SJCRH30 (cell line): Measurements from ENCODE around the gene TMC6. TPM values are rescaled to one million over a fixed set of nuclear protein-coding genes. Genes with fewer than 3 reads are reported as not detected.

Experiments
- DNase-seq, 2 experiments: peaks; one replicate each; pipeline ENCODE4 v3.0.0-alpha.2; 2015 to 2020
- H3K27ac ChIP-seq: fragments of 250-450 bp; sonication (Bioruptor Pico); 2 replicates; pipeline ENCODE4 v1.5.1; 2020; ENCODE audit warnings: mild to moderate bottlenecking, moderate library complexity
- H3K27me3 ChIP-seq: fragments of 250-450 bp; sonication (Bioruptor Pico); 2 replicates; pipeline ENCODE4 v1.5.1; 2020; ENCODE audit warnings: mild to moderate bottlenecking, moderate library complexity
- H3K36me3 ChIP-seq: fragments of 250-450 bp; sonication (Bioruptor Pico); 2 replicates; pipeline ENCODE4 v1.5.1; 2020; ENCODE audit warnings: mild to moderate bottlenecking, moderate library complexity
- H3K4me1 ChIP-seq: fragments of 250-450 bp; sonication (Bioruptor Pico); 2 replicates; pipeline ENCODE4 v1.5.1; 2020; ENCODE audit warnings: mild to moderate bottlenecking, moderate library complexity
- H3K4me3 ChIP-seq: fragments of 250-450 bp; sonication (Bioruptor Pico); 2 replicates; pipeline ENCODE4 v1.5.1; 2020; ENCODE audit warnings: mild to moderate bottlenecking, moderate library complexity
- H3K9me3 ChIP-seq: fragments of 250-450 bp; sonication (Bioruptor Pico); replicated peaks from 2 replicates; pipeline ENCODE4 v1.5.1; 2020; ENCODE audit warnings: mild to moderate bottlenecking, moderate library complexity
- total RNA-seq: library from RNA; depleted of rRNA; stranded (reverse); fragments of >200 nt; shearing (Covaris generic); gene quantifications from 2 replicates; pipeline ENCODE4 v1.2.3, GENCODE V29; 2014

TMC6 gene
- total RNA-seq, 1 experiment from 2014 or later, result 23.2 TPM

DNA sequence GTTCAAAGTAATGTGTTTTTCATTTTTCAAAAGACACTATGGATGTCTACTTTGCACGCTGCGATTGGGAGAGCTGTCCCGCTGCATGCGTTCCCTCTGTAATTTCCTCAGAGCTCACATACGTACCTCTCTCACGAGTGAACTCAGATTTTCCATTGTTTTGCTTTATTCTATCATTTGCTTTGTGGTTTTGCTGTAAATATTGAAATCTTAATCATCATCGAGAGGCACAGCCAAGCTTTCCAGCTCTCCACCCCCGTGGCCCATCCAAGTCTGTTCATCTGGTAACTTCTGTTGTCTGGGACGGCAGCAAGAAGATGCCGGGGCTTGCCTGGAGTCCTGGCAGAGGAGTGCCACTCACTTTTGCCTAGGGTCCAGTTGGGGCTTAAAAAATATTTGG lies 21.1 kb downstream of the TMC6 start:
- no peak for DNase-seq

DNA sequence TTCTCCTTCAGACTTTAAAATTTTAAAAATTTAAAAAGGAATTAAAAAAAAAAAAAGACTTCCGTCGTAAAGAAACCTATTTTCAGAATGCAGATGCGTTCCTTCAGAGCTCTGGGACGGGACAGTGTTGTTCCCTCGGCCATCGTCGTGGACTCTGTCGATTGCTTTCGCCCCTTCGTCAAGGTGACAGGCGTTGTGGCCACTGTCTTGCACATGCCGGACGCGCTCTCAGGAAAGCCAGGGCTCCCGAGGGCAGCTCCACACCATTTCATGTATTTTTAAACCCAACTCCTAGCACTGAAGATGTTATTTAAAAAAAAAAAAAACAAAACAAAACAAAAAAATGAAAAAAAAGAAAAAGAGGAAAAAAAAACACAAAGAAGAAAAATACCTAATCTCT lies 22.3 kb downstream of the TMC6 start:
- DNase-seq, result no peak
- no peak overlapping the region for H3K4me3 ChIP-seq
- H3K9me3 ChIP-seq, result 0 out of 2 replicates have a peak, but pooled peaks cover 2% of the 10 kb centered on the region
- no peak overlapping the region for H3K27ac ChIP-seq
- H3K36me3 ChIP-seq, result peaks cover 11% of the 10 kb centered on the region
- H3K27me3 ChIP-seq, result no peaks in the 10 kb centered on the region
- 0 out of 2 replicates have a peak, but pooled peaks cover 2% of the 10 kb centered on the region for H3K4me1 ChIP-seq

More for the DNA sequence above, 21.1 kb downstream of the TMC6 start:
- H3K36me3 ChIP-seq, result peaks cover 9% of the 10 kb centered on the region
- no peaks in the 10 kb centered on the region for H3K9me3 ChIP-seq
- no peak overlapping the region for H3K4me3 ChIP-seq
- H3K4me1 ChIP-seq, result 0 out of 2 replicates have a peak, but pooled peaks cover 2% of the 10 kb centered on the region
- H3K27ac ChIP-seq, result no peak overlapping the region
- no peaks in the 10 kb centered on the region for H3K27me3 ChIP-seq

DNA sequence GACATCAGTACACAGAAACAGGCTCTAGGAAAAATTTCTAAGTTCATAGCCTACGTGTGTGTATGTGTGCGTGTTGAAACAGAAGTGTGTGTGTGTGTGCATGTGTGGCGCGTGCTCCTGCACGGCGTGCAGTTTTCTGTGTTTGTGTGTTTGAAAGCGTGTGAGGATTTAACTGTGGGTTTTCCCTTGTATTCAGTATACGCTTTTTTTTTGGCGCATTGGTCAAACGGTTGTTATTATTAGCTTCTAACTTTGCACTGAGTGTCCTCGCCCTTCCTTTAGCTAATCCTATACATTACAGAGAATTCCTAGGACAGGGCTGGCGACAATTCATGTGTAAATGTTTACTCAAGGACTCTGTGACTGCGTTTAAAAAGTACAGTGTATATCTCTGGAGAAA lies 23.0 kb downstream of the TMC6 start:
- no peak overlapping the region for H3K4me3 ChIP-seq
- H3K27me3 ChIP-seq, result no peaks in the 10 kb centered on the region
- H3K9me3 ChIP-seq, result 0 out of 2 replicates have a peak, but pooled peaks cover 5% of the 10 kb centered on the region
- peaks cover 16% of the 10 kb centered on the region for H3K36me3 ChIP-seq
- DNase-seq, result no peak
- H3K27ac ChIP-seq, result no peak overlapping the region
- 0 out of 2 replicates have a peak, but pooled peaks cover 2% of the 10 kb centered on the region for H3K4me1 ChIP-seq

DNA sequence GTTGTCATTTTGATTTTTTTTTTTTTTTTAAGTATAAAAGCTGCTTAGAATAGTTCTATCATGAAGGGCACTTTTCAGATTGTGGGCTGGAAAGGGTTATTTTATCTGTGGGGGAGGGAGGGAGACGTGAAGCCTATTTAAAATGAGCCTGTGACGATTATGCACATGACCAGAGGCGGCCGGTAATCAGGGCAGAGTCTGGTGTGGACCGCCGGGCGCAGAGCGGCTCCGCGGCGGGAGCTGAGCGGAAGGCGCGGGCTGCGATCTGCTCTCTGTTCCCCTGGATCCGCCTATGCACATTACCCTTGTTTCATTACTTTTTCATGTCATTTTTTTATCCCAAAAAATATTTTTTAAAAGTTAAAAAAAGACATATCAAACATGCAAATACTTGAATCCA lies 23.5 kb downstream of the TMC6 start:
- Histone ChIP-seq H3K4me1 (0 out of 2 replicates have a peak, but pooled peaks cover 2% of the 10 kb centered on the region), H3K27me3 (no peaks in the 10 kb centered on the region), H3K27ac (no peak overlapping the region), H3K36me3 (peaks cover 18% of the 10 kb centered on the region), H3K9me3 (0 out of 2 replicates have a peak, but pooled peaks cover 5% of the 10 kb centered on the region), H3K4me3 (no peak overlapping the region)
- no peak for DNase-seq

DNA sequence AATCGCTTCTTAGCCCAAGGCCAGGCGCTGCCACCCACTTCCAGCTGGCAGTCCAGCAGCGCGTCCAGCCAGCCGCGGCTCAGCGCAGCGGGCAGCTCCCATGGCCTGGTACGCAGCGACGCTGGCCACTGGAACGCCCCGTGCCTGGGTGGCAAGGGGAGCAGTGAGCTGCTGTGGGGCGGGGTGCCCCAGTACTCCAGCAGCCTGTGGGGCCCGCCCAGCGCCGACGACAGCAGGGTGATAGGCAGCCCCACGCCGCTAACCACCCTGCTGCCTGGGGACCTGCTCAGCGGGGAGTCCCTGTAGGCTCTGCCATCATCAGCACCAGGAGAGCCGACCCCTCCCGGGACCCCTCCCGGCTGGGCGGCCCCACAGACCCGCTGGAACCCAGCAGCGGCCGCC lies 24.0 kb downstream of the TMC6 start:
- Histone ChIP-seq H3K9me3 (0 out of 2 replicates have a peak, but pooled peaks cover 5% of the 10 kb centered on the region), H3K27ac (no peak overlapping the region), H3K36me3 (peaks cover 19% of the 10 kb centered on the region), H3K4me3 (no peak overlapping the region), H3K4me1 (0 out of 2 replicates have a peak, but pooled peaks cover 2% of the 10 kb centered on the region), H3K27me3 (no peaks in the 10 kb centered on the region)
- DNase-seq, result no peak

DNA sequence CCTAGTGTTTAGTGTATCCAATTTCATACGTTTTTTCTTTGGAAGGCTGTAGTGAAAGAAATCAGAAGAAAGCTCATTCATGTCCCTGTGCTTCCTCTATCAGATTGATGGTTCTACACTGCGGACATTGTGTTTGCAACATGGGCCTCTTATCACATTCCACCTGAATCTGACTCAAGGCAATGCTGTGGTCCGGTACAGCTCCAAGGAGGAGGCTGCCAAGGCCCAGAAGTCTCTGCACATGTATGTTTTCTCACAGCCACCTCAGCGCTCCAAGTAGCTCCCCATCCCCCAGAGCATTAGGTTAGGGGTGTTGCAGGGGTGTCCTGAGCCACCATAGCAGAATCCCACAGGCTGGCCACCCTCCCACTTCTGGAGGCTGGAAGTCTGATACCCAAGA lies 25.2 kb downstream of the TMC6 start:
- 0 out of 2 replicates have a peak, but pooled peaks cover 2% of the 10 kb centered on the region for H3K4me1 ChIP-seq
- no peaks in the 10 kb centered on the region for H3K27me3 ChIP-seq
- H3K36me3 ChIP-seq, result peaks cover 31% of the 10 kb centered on the region
- DNase-seq, result no peak
- no peak overlapping the region for H3K4me3 ChIP-seq
- H3K9me3 ChIP-seq, result 0 out of 2 replicates have a peak, but pooled peaks cover 5% of the 10 kb centered on the region
- H3K27ac ChIP-seq, result no peak overlapping the region

DNA sequence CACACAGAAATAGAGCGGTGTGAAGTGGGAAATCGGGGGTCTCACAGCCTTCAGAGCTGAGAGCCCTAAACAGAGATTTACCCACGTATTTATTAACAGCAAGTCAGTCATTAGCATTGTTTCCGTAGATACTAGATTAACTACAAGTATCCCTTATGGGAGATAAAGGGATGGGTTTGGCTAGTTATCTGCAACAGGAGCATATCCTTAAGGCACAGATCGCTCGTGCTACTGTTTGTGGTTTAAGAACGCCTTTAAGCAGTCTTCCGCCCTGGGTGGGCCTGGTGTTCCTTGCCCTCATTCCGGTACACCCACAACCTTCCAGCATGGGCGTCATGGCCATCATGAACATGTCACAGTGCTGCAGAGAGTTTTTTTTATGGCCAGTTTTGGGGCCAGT lies 27.0 kb downstream of the TMC6 start:
- peaks cover 38% of the 10 kb centered on the region for H3K36me3 ChIP-seq
- H3K27ac ChIP-seq, result no peak overlapping the region
- H3K9me3 ChIP-seq, result 0 out of 2 replicates have a peak, but pooled peaks cover 5% of the 10 kb centered on the region
- no peaks in the 10 kb centered on the region for H3K27me3 ChIP-seq
- H3K4me1 ChIP-seq, result 0 out of 2 replicates have a peak, but pooled peaks cover 2% of the 10 kb centered on the region
- DNase-seq, result no peak
- H3K4me3 ChIP-seq, result no peak overlapping the region

DNA sequence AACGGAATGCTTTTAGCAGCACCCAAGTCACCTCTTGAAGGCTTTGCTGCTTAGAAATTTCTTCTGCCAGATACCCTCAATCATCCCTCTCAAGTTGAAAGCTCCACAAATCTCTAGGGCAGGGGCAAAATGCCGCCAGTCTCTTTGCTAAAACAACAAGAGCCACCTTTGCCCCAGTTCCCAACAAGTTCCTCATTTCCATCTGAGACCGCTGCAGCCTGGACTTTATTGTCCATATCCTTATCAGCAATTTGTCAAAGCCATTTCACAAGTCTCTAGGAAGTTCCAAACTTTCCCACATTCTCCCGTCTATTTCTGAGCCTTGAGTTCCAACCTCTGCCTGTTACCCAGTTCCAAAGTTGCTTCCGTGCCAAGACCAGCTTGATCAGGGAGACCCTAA lies 27.4 kb downstream of the TMC6 start:
- Histone ChIP-seq H3K4me3 (no peak overlapping the region), H3K4me1 (0 out of 2 replicates have a peak, but pooled peaks cover 2% of the 10 kb centered on the region), H3K36me3 (peaks cover 40% of the 10 kb centered on the region), H3K27me3 (no peaks in the 10 kb centered on the region), H3K9me3 (0 out of 2 replicates have a peak, but pooled peaks cover 5% of the 10 kb centered on the region), H3K27ac (no peak overlapping the region)
- no peak for DNase-seq

DNA sequence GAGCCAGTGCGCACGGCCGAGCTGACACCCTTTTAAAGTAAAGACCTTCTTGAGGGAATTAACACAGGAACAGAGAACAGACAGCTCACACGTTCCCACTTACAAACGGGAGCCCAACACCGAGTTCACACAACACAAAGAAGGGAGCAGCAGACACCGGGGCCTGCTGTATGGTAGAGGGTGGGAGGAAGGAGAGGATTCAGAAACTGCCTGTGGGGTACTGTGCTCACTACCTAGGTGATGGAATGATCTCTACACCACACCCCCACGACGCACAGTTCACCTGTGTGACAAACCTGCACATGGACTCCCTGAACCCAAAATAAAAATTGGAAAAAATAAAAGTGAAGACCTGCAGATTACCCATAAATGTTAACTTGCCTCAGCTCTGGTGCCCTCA lies 32.5 kb downstream of the TMC6 start:
- peaks cover 63% of the 10 kb centered on the region for H3K36me3 ChIP-seq

DNA sequence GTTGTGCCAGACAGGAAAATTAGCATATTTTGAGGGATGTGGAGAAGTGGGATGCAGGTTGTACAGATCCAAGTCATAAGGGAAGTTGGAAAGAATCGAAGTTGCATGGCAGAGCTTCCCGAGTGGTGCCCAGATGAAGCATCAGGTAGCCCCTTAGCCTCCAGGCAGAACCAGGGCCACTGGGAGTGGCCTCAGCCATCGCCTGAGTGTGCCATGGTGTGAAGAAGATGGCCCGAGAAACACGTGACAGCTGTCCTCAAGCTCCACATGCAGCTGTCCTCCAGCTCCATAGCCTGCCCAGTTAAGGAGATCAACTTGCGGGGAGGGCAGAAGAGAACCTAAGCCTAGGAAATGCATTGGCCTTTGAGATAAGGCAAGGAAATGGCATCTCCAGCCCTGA lies 33.5 kb downstream of the TMC6 start:
- Histone ChIP-seq H3K4me1 (no peaks in the 10 kb centered on the region), H3K4me3 (no peak overlapping the region), H3K36me3 (peaks cover 60% of the 10 kb centered on the region), H3K27me3 (no peaks in the 10 kb centered on the region), H3K9me3 (no peaks in the 10 kb centered on the region), H3K27ac (no peak overlapping the region)
- peak in 1 of 2 experiments; percentile 40 for DNase-seq

More for the DNA sequence above, 32.5 kb downstream of the TMC6 start:
- Histone ChIP-seq H3K4me1 (no peaks in the 10 kb centered on the region), H3K27me3 (no peaks in the 10 kb centered on the region), H3K4me3 (no peak overlapping the region), H3K27ac (no peak overlapping the region), H3K9me3 (0 out of 2 replicates have a peak, but pooled peaks cover 2% of the 10 kb centered on the region)
- DNase-seq, result no peak

DNA sequence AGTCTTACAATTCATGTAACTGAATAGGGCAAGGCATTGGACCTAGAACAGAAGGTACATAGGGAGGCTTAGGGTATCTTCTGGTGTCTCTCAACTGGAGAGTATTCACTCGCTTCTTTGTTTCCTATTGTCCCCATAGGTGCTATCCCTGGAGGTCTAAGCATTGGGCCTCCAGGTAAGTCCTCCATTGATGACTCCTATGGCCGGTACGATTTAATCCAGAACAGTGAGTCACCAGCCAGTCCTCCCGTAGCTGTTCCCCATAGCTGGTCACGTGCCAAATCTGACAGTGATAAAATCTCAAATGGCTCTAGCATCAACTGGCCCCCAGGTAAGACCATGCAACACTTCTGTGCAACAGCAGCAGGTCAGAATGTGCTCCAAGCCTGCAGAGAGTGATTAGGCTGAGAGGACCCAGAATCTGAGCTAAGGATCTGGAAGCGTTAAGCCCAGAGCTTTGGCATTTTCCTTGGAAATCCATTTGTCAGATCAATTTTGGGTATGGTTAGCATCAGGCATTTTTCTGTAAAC lies 35.7 kb downstream of the TMC6 start:
- Histone ChIP-seq H3K9me3 (no peaks in the 10 kb centered on the region), H3K4me1 (no peaks in the 10 kb centered on the region), H3K27me3 (no peaks in the 10 kb centered on the region), H3K27ac (no peak overlapping the region), H3K4me3 (no peak overlapping the region), H3K36me3 (peaks cover 45% of the 10 kb centered on the region)
- no peak for DNase-seq

DNA sequence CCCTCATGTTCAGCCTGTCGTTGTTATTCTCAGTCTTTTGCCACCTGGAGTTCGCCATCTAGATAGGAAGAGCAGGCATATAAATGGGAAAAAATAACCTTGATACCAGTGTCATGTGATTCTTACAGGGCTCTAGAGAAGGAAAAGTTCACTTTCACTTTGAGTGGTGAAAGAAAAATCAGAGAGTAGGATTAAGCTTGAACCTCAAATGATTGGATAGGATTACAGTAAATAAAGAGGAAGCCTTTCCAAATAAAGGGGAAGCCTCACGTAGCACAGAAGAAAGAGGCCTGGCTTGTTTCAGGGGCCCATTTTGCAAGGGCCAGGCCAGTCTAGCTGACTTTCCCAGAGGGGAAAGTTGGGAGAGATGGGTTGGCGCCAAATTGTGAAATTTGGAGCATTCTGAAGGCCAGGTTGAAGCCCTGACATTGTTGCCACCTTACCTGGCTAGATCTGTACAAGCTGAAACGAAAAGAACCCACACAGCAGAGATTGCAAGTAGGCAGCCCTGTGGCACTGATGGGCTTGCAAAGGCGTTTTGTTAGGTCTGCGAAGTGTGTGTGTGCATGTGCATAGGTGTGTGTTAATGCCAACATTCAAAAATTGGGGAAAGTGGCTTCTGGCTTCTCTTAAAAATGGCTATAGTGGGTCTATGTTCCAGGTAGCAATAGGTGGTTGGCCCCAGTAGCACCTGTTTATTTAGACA lies 38.8 kb downstream of the TMC6 start:
- Histone ChIP-seq H3K27me3 (no peaks in the 10 kb centered on the region), H3K27ac (no peak overlapping the region), H3K36me3 (peaks cover 49% of the 10 kb centered on the region), H3K9me3 (no peaks in the 10 kb centered on the region), H3K4me3 (no peak overlapping the region), H3K4me1 (no peaks in the 10 kb centered on the region)
- no peak for DNase-seq

DNA sequence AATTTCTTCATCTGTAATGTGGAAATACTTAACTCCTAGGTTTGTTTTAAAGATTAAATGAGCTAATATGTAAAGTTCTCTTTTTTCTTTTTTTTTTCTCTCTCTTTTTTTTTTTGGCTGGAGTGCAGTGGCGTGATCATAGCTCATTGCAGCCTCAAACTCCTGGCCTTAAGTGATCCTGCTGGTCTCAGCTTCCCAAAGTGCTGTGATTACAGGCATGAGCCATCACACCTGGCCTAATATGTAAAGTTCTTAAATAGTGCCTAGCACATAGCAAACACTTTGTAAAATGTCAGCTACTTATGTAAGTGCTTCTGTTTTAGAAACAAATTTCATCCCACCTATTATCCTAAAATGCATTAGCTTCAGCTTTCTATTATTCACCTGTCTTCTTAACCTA lies 40.0 kb downstream of the TMC6 start:
- Histone ChIP-seq H3K9me3 (no peaks in the 10 kb centered on the region), H3K27ac (no peak overlapping the region), H3K27me3 (no peaks in the 10 kb centered on the region), H3K36me3 (peaks cover 39% of the 10 kb centered on the region), H3K4me1 (no peaks in the 10 kb centered on the region), H3K4me3 (no peak overlapping the region)
- no peak for DNase-seq

DNA sequence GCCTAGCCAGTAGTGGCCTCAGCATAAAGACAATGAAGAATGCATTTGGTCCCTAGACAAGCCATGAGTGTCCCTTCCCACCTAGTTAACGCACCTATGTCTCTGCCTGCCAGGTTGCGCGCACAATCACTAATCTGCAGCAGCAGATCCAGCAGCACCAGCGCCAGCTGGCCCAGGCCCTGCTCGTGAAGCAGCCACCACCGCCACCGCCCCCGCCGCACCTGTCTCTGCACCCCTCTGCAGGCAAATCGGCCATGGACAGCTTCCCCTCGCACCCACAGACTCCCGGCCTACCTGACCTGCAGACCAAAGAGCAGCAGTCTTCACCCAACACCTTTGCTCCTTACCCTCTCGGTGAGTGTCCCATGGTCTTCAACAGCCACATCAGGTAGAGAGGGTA lies 41.8 kb downstream of the TMC6 start:
- peaks cover 24% of the 10 kb centered on the region for H3K36me3 ChIP-seq
- H3K27ac ChIP-seq, result no peak overlapping the region

DNA sequence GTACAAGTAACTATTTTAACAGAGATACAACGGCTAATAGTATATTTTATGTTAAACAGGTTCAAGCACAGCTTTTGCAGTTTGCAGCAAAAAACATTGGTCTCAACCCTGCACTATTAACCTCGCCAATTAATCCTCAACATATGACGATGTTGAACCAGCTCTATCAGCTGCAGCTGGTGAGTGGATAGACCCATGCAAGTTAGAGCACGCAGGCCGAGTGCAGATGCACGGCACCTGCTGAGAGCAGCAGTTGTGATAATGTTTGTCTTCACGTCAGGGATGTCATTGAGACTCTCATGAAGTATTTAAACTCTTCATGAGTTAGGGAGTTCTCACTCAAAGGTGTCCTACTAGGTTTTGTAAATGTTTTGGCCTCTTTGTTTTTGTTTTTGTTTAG lies 45.6 kb downstream of the TMC6 start:
- H3K4me1 ChIP-seq, result no peaks in the 10 kb centered on the region
- no peaks in the 10 kb centered on the region for H3K9me3 ChIP-seq
- no peak overlapping the region for H3K27ac ChIP-seq
- no peak overlapping the region for H3K4me3 ChIP-seq
- no peaks in the 10 kb centered on the region for H3K27me3 ChIP-seq
- peaks cover 29% of the 10 kb centered on the region for H3K36me3 ChIP-seq
- DNase-seq, result no peak

More for the DNA sequence above, 41.8 kb downstream of the TMC6 start:
- Histone ChIP-seq H3K9me3 (no peaks in the 10 kb centered on the region), H3K4me1 (no peaks in the 10 kb centered on the region), H3K4me3 (no peak overlapping the region), H3K27me3 (no peaks in the 10 kb centered on the region)
- no peak for DNase-seq
